Prostate gland (tissue), 2 donors: ENCODE measurements around the gene TAF3. TPM values are rescaled to one million over a fixed set of nuclear protein-coding genes. Genes with fewer than 3 reads are reported as not detected.

Experiments used
- DNase-seq: peaks from one replicate; pipeline ENCODE4 v3.0.0-alpha.2; 2019; ENCODE audit warnings: low spot score
- H3K27ac ChIP-seq, 2 donors: fragments of 200-600 bp; sonication (generic); 2 replicates each; pipeline ENCODE4 v1.5.1; 2017 to 2019
- H3K27me3 ChIP-seq: fragments of 200-600 bp; sonication (generic); replicated peaks from 2 replicates; pipeline ENCODE4 v1.5.1; 2019; ENCODE audit not compliant: insufficient read depth
- H3K36me3 ChIP-seq, 2 donors: fragments of 200-600 bp; sonication (generic); 1 replicate in 1 of 2; 2 replicates in 1 of 2; pipeline versions ENCODE4 v1.5.1 to v1.8.1; 2017 to 2019
- H3K4me1 ChIP-seq: fragments of 200-600 bp; sonication (generic); replicated peaks from 2 replicates; pipeline ENCODE4 v1.5.1; 2019
- H3K4me3 ChIP-seq, 2 donors: fragments of 200-600 bp; sonication (generic); 2 replicates each; pipeline ENCODE4 v1.5.1; 2017 to 2019
- H3K9me3 ChIP-seq: fragments of 200-600 bp; sonication (generic); 2 replicates; pipeline ENCODE4 v1.5.1; 2017
- CTCF ChIP-seq, 4 experiments: fragments of 200-600 bp in 2 of 4; fragments of 450-650 bp in 2 of 4; sonication (generic) in 2 of 4; IDR thresholded peaks; 1 replicate in 3 of 4; 2 replicates in 1 of 4; pipeline ENCODE4 v1.5.1; 2016 to 2019; ENCODE audit warnings: antibody characterized with exemption in 4 of 4, mild to moderate bottlenecking in 2 of 4, moderate library complexity in 2 of 4
- POLR2A ChIP-seq: fragments of 450-650 bp; IDR thresholded peaks from one replicate; pipeline ENCODE4 v1.6.1; 2016; ENCODE audit warnings: antibody characterized with exemption, mild to moderate bottlenecking
- POLR2AphosphoS5 ChIP-seq: sonication (generic); formaldehyde crosslinking; IDR thresholded peaks from one replicate; pipeline ENCODE4 v1.6.1; 2017; ENCODE audit warnings: antibody characterized with exemption
- WGBS: methylation state at CpG from one replicate; pipeline ENCODE4 v1.1.5; 2018; 5-methylcytosine and 5-hydroxymethylcytosine counted together
- intact Hi-C: fragments of 100-400 bp; cut with DNase I; formaldehyde crosslinking; loops from one replicate; pipeline ENCODE4 v1.14.2; 2022
- total RNA-seq, 2 donors: library from RNA; depleted of rRNA; stranded (reverse); fragments of >200 nt; gene quantifications; one replicate each; pipeline ENCODE4 v1.1.0, GENCODE V29; 2016

Gene TAF3
- total RNA-seq, 2 donors from 2014 or later = 4.4 to 20.2 TPM

DNA sequence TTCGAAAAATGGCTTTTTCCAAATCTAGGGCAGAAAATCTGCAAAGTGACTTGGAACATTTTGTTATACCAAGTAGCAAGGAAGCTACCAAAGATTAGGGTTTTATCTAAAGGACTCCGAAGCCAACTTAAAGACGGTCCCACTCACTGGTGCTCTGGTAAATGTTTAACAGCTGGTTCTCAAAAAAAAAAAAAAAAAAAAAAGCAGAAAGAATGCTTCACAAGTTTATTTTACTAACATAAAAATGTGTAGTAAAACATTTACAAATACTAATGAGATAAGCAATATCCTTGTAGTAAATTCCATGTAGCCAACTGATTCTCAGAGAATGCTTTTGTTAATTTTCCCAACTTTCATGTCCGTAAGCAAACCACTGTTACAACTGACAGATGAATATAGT, 38.4 kb downstream of the TAF3 start:
- Histone ChIP-seq H3K4me1 (no peaks in the 10 kb centered on the region), H3K27me3 (no peaks in the 10 kb centered on the region), H3K4me3 (no peak overlapping the region), H3K27ac (no peak overlapping the region), H3K36me3 (no peaks in the 10 kb centered on the region), H3K9me3 (no peaks in the 10 kb centered on the region)
- no peak for TF ChIP-seq CTCF (IDR thresholded peaks at IDR 0.05)
- TF ChIP-seq POLR2A = no peak
- TF ChIP-seq POLR2AphosphoS5 = no peak
- 30% methylated on average over 4 of the region's 4 CpGs for WGBS
- intact Hi-C loops = no loop called here
- DNase-seq = no peak

- no peaks in the 10 kb centered on the region for H3K4me1 ChIP-seq
- no peak for DNase-seq
- no peak overlapping the region for H3K27ac ChIP-seq
- H3K27me3 ChIP-seq = no peaks in the 10 kb centered on the region
- no peaks in the 10 kb centered on the region for H3K36me3 ChIP-seq
- intact Hi-C loops = no loop called here
- H3K4me3 ChIP-seq = no peak overlapping the region
- TF ChIP-seq CTCF (IDR thresholded peaks at IDR 0.05) = no peak
- no peak for TF ChIP-seq POLR2AphosphoS5
- TF ChIP-seq POLR2A = no peak
- H3K9me3 ChIP-seq = no peaks in the 10 kb centered on the region
- 52% methylated on average over 4 of the region's 4 CpGs for WGBS
These were observed 39.0 kb downstream of the TAF3 start for GRCh38 chr10:7857262-7857661.

GRCh38 chr10:7861509-7862120, 43.3 kb downstream of the TAF3 start:
- WGBS = 96% methylated on average over 3 of the region's 4 CpGs
- no peak overlapping the region for H3K4me3 ChIP-seq
- intact Hi-C loops = no loop called here
- DNase-seq = no peak
- no peaks in the 10 kb centered on the region for H3K4me1 ChIP-seq
- no peaks in the 10 kb centered on the region for H3K27me3 ChIP-seq
- H3K36me3 ChIP-seq = no peaks in the 10 kb centered on the region
- H3K9me3 ChIP-seq = no peaks in the 10 kb centered on the region
- TF ChIP-seq POLR2A (no peak), POLR2AphosphoS5 (no peak), CTCF (IDR thresholded peaks at IDR 0.05) (no peak)
- no peak overlapping the region for H3K27ac ChIP-seq

DNA sequence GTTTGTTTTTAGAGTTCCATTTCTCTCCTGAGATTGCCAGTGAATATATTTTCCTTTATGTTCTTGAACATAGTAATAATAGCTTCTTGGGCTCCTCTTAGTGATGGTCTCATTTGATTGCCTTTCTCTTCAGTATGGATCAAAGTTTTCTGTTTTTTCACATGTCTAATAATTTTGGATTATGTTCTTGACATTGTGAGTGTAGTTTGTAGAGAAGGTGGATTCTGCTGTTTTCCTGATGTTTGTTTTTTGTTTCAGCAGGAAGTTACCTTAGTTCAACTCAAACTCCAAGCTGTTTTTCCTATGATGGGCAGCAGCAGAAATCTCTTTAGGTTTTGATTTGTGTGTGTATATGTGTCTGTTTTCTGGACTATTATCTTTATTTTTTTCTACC, 43.8 kb downstream of the TAF3 start:
- Histone ChIP-seq H3K4me3 (no peak overlapping the region), H3K4me1 (no peaks in the 10 kb centered on the region), H3K27me3 (no peaks in the 10 kb centered on the region), H3K27ac (no peak overlapping the region), H3K9me3 (no peaks in the 10 kb centered on the region), H3K36me3 (no peaks in the 10 kb centered on the region)
- TF ChIP-seq POLR2AphosphoS5 = no peak
- no peak for TF ChIP-seq CTCF (IDR thresholded peaks at IDR 0.05)
- TF ChIP-seq POLR2A = no peak
- DNase-seq = no peak
- intact Hi-C loops = no loop called here

DNA sequence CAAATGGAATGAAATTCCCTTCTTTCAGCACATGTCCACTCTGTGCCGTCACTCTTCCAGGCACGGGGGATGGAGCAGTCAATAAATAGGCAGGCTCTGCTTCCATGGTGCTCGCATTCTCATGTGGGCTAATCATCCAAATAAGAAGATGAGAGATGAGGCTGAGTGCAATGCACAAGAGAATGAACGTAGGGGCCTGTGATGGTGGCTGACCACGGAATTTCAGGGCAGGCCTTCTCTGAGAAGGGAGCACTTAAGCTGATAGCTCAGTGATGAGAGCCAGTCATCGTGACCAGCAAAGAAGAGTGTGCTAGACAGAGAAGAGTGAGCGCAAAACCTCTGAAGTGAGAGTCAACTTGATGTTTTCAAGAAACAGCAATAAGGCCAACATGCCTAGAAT, 47.9 kb downstream of the TAF3 start:
- H3K9me3 ChIP-seq = no peaks in the 10 kb centered on the region
- no peaks in the 10 kb centered on the region for H3K27me3 ChIP-seq
- intact Hi-C loops = no loop called here
- no peaks in the 10 kb centered on the region for H3K4me1 ChIP-seq
- no peak overlapping the region for H3K4me3 ChIP-seq
- TF ChIP-seq POLR2AphosphoS5 = no peak
- no peak for TF ChIP-seq POLR2A
- no peak for TF ChIP-seq CTCF (IDR thresholded peaks at IDR 0.05)
- H3K27ac ChIP-seq = no peak overlapping the region
- 96% methylated on average over 7 of the region's 7 CpGs for WGBS
- no peak for DNase-seq
- no peaks in the 10 kb centered on the region for H3K36me3 ChIP-seq
